HepG2 (cell line): Measurements from ENCODE around the gene PELI2. TPM values are rescaled to one million over a fixed set of nuclear protein-coding genes. Genes with fewer than 3 reads are reported as not detected.

ENCODE experiments used
- GABPA ChIP-seq, 2 experiments: IDR thresholded peaks; 2 replicates each; pipeline ENCODE4 v1.6.1; 2011 to 2016; ENCODE audit warnings: low read depth in 2 of 2, low read length in 1 of 2, missing biosample characterization in 1 of 2, missing genetic modification characterization in 1 of 2
- HNRNPH1 ChIP-seq: fragments of 200-400 bp; formaldehyde crosslinking; optimal IDR thresholded peaks from 2 replicates; pipeline ENCODE3; 2017; ENCODE audit warnings: mild to moderate bottlenecking, low read depth, low read length
- NR3C1 ChIP-seq: sonication (generic); formaldehyde crosslinking; IDR thresholded peaks from 2 replicates; pipeline ENCODE4 v1.4.0; 2020; ENCODE audit warnings: missing genetic modification reagents
- SIX1 ChIP-seq: sonication (generic); formaldehyde crosslinking; IDR thresholded peaks from 2 replicates; pipeline ENCODE4 v1.4.0; 2020; ENCODE audit warnings: missing genetic modification reagents, borderline replicate concordance
- SNAI1 ChIP-seq: sonication (generic); formaldehyde crosslinking; IDR thresholded peaks from 2 replicates; pipeline ENCODE4 v1.5.0; 2020; ENCODE audit warnings: mild to moderate bottlenecking, missing genetic modification reagents, borderline replicate concordance
- SOX6 ChIP-seq, 2 experiments: fragments of 450-650 bp in 1 of 2; sonication (generic) in 1 of 2; formaldehyde crosslinking in 1 of 2; IDR thresholded peaks; 2 replicates each; pipeline versions ENCODE4 v1.4.0 to v1.6.1; 2017 to 2020; ENCODE audit warnings: antibody characterized with exemption in 1 of 2, mild to moderate bottlenecking in 1 of 2, missing genetic modification reagents in 1 of 2
- STAG1 ChIP-seq: sonication (generic); formaldehyde crosslinking; IDR thresholded peaks from 2 replicates; pipeline ENCODE4 v1.4.0; 2020; ENCODE audit warnings: missing genetic modification reagents
- ZGPAT ChIP-seq: IDR thresholded peaks from 2 replicates; pipeline ENCODE4 v1.6.1; 2016; ENCODE audit warnings: mild to moderate bottlenecking
- ZNF263 ChIP-seq: sonication (generic); formaldehyde crosslinking; IDR thresholded peaks from 2 replicates; pipeline ENCODE4 v1.4.0; 2020; ENCODE audit warnings: missing genetic modification reagents
- ZNF329 ChIP-seq: sonication (generic); formaldehyde crosslinking; IDR thresholded peaks from 2 replicates; pipeline ENCODE4 v1.9.0; 2021; ENCODE audit warnings: low read depth, mild to moderate bottlenecking, missing genetic modification reagents
- ZNF460 ChIP-seq: sonication (generic); formaldehyde crosslinking; IDR thresholded peaks from 2 replicates; pipeline ENCODE4 v1.5.1; 2020; ENCODE audit warnings: missing genetic modification reagents, mild to moderate bottlenecking, borderline replicate concordance
- polyA plus RNA-seq, 8 experiments: library from polyadenylated mRNA; depleted of rRNA in 3 of 8; stranded (reverse) in 7 of 8; unstranded in 1 of 8; fragments of >200 nt; fragmentation: Illumina TruSeq in 4 of 8; extraction: Trizol in 4 of 8; gene quantifications; 2 replicates each; pipeline versions ENCODE4 v1.2.1 to v1.2.3, GENCODE V29; 2011 to 2016; ENCODE audit warnings: low read depth in 4 of 8, missing spikeins in 1 of 8, mixed read lengths in 1 of 8; ENCODE audit not compliant: insufficient read depth in 1 of 8
- total RNA-seq, 5 experiments: library from RNA; depleted of rRNA; stranded (reverse); fragments of >200 nt; fragmentation: Illumina TruSeq; extraction: Trizol; gene quantifications; 2 replicates each; pipeline ENCODE4 v1.2.3, GENCODE V29; 2016; ENCODE audit warnings: low read depth in 1 of 5
- TF ChIP-seq, protein P1 (sequence below): sonication (generic); formaldehyde crosslinking; IDR thresholded peaks from 2 replicates; pipeline ENCODE4 v1.5.1; 2020; ENCODE audit warnings: mild to moderate bottlenecking, missing genetic modification reagents, moderate library complexity
- TF ChIP-seq, protein P2 (sequence below): IDR thresholded peaks from 2 replicates; pipeline ENCODE4 v1.6.1; 2016; ENCODE audit warnings: mild to moderate bottlenecking, missing biosample characterization, missing genetic modification reagents

Gene PELI2
- total and polyA plus RNA-seq, 2 of the 13 experiments (the other 11 are each of a cell fraction or from before 2014, with no cell fraction given): 0.07 TPM; not detected in 1

GRCh38 chr14:56217380-56218045 is 99.3 kb downstream of the PELI2 start (continued):
- TF ChIP-seq, protein P1, sequence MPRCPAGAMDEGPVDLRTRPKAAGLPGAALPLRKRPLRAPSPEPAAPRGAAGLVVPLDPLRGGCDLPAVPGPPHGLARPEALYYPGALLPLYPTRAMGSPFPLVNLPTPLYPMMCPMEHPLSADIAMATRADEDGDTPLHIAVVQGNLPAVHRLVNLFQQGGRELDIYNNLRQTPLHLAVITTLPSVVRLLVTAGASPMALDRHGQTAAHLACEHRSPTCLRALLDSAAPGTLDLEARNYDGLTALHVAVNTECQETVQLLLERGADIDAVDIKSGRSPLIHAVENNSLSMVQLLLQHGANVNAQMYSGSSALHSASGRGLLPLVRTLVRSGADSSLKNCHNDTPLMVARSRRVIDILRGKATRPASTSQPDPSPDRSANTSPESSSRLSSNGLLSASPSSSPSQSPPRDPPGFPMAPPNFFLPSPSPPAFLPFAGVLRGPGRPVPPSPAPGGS: no peak
- TF ChIP-seq NR3C1 (CRISPR knock-in tag): no peak
- no peak for TF ChIP-seq ZNF460 (CRISPR knock-in tag)
- TF ChIP-seq SNAI1 (CRISPR knock-in tag): no peak
- no peak for TF ChIP-seq GABPA (IDR thresholded peaks at IDR 0.05; ENCODE audit: low read depth, low read length)
- TF ChIP-seq GABPA (CRISPR knock-in tag; IDR thresholded peaks at IDR 0.05; ENCODE audit: low read depth): no peak
- 0 out of 2 replicates have a peak, but pooled peaks have one; percentile 11 for TF ChIP-seq STAG1 (CRISPR knock-in tag)
- no peak for TF ChIP-seq SOX6 (IDR thresholded peaks at IDR 0.05)
- TF ChIP-seq SOX6 (CRISPR knock-in tag; IDR thresholded peaks at IDR 0.05): no peak
- TF ChIP-seq ZNF263 (CRISPR knock-in tag): peak; percentile 96
- no peak for TF ChIP-seq SIX1 (CRISPR knock-in tag)
- TF ChIP-seq, protein P2, sequence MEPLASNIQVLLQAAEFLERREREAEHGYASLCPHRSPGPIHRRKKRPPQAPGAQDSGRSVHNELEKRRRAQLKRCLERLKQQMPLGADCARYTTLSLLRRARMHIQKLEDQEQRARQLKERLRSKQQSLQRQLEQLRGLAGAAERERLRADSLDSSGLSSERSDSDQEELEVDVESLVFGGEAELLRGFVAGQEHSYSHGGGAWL (CRISPR knock-in tag): no peak
- no peak for TF ChIP-seq ZNF329 (CRISPR knock-in tag)
- no peak for TF ChIP-seq ZGPAT (CRISPR knock-in tag)
- no peak for TF ChIP-seq HNRNPH1
